Stimulated activated CD8-positive, alpha-beta memory T cell treated with anti-CD3 and anti-CD28 coated beads, Interleukin-15, amount 100 ng/mL, for 4 hours (primary cell): Measurements from ENCODE around the gene APOL5.
A peak's percentile ranks its signal among the peaks of the same experiment; 100 is the strongest.
"Not testable (repeated sequence)": the region's sequence is repeated elsewhere in the genome, so short reads cannot be mapped to it uniquely, and the experiment has no call there.

Experiments used
- DNase-seq, 2 donors: peaks; one replicate each; pipeline ENCODE4 v3.0.0-alpha.2; 2020; ENCODE audit warnings: low read depth in 2 of 2

The APOL5 gene

GRCh38 chr22:35717572-35717971 is at the start of gene APOL5:
TSS of gene APOL5 (plus strand) at chr22:35717872. CDS start at chr22:35717872, 0 bp downstream.
- no peak for DNase-seq

- no peak for DNase-seq
These were observed 43.3 kb upstream of the APOL5 start for GRCh38 chr22:35674335-35674734.

- not testable (repeated sequence) for DNase-seq
These were observed 41.6 kb upstream of the APOL5 start for GRCh38 chr22:35676065-35676464.

GRCh38 chr22:35677460-35678187 is 40.0 kb upstream of the APOL5 start:
- DNase-seq: no peak

- DNase-seq: no peak
These were observed 38.8 kb upstream of the APOL5 start for GRCh38 chr22:35678836-35679235.

- peak in 1 of 2 donors; percentile 68 for DNase-seq
These were observed 38.2 kb upstream of the APOL5 start for GRCh38 chr22:35679492-35679891.

GRCh38 chr22:35681454-35682052 is 36.1 kb upstream of the APOL5 start:
- no peak for DNase-seq

GRCh38 chr22:35683560-35683959 is 34.1 kb upstream of the APOL5 start:
- no peak for DNase-seq

- DNase-seq: no peak
These were observed 33.4 kb upstream of the APOL5 start for GRCh38 chr22:35684270-35684700.

GRCh38 chr22:35684732-35685131 is 32.9 kb upstream of the APOL5 start:
- DNase-seq: no peak

- DNase-seq: no peak
These were observed 31.9 kb upstream of the APOL5 start for GRCh38 chr22:35685731-35686130.

GRCh38 chr22:35686298-35686697 is 31.4 kb upstream of the APOL5 start:
- no peak for DNase-seq

- DNase-seq: no peak
These were observed 30.2 kb upstream of the APOL5 start for GRCh38 chr22:35687461-35687860.

- no peak for DNase-seq
These were observed 28.6 kb upstream of the APOL5 start for GRCh38 chr22:35688913-35689675.

- DNase-seq: no peak
These were observed 27.7 kb upstream of the APOL5 start for GRCh38 chr22:35690001-35690400.

GRCh38 chr22:35695202-35695601 is 22.5 kb upstream of the APOL5 start:
- DNase-seq: no peak

- DNase-seq: no peak
These were observed 20.5 kb upstream of the APOL5 start for GRCh38 chr22:35697142-35697541.

- DNase-seq: not testable (repeated sequence)
These were observed 17.8 kb upstream of the APOL5 start for GRCh38 chr22:35699852-35700251.

- no peak for DNase-seq
These were observed 13.6 kb upstream of the APOL5 start for GRCh38 chr22:35703861-35704584.

GRCh38 chr22:35705141-35705540 is 12.5 kb upstream of the APOL5 start:
- no peak for DNase-seq

- DNase-seq: no peak
These were observed 9.2 kb upstream of the APOL5 start for GRCh38 chr22:35708453-35708852.

- no peak for DNase-seq
These were observed 8.8 kb upstream of the APOL5 start for GRCh38 chr22:35708917-35709316.
